GM18517 (cell line): Measurements from ENCODE around the gene LONRF3.
"Not testable (repeated sequence)": the region's sequence is repeated elsewhere in the genome, so short reads cannot be mapped to it uniquely, and the experiment has no call there.

Source experiments
- ATAC-seq: cut with Tn5 transposase; IDR thresholded peaks from one replicate; pipeline ENCODE4 v1.9.1; 2021; ENCODE audit warnings: mild to moderate bottlenecking, moderate library complexity; ENCODE audit not compliant: unreplicated experiment

The LONRF3 gene

DNA sequence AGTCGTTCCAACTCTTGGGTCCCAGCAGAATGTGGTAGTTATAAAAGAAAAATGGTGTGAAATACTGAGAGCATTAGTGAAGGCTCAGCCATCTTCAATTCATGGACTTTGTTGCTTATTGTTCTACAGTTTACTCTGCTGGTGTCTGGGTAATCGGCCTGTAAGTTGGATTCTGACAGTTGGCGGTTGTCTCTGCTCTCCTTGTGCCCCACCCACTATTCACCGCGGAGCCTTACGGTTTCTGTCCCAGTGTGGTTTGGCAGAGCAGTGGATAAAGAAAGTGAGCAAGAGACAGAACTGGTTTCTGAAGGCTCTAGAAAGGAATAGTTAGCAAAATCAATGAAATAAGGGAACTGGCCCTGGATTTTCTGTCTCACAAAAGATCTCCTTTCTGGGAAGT, 9.1 kb downstream of the LONRF3 start:
- ATAC-seq, result no peak

DNA sequence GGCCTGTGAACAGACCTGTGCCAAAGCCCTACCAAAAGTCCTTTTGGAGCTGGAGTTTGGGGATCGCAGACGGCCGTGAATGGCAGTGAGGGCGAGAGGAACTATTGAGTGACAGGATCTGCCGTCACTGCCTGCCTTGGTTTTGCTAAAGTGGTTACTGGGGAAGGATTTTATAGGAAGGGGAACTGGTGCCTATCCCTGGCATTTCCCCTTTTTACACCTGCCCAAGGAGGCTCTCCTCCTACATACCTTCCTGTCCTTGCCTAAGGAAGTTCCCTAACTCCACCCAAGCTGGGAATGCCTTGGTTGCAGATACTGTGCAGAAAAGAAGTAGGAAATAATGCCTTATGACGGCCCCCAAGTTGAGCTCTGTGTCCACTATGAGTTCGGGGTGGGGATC, 14.5 kb downstream of the LONRF3 start:
- ATAC-seq, result no peak

DNA sequence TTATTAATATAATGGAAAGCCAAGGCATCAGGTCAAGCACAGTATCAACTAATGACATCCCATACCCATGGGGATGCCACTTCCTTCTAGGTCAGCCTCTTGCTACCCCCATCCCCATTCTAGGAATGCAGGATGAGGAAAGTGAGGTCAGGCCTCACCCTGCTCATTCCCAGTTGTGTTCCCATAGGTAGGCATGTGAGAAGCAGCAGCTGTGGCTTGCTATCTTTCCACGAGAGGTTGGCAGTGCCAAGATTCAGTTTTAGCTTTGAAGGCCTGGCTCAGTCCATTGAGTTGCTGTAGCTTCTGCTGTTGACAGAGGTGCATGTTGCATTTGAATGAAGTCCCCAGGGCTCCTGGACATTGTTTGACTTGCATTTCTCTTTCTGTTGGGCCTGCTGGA, 15.5 kb downstream of the LONRF3 start:
- ATAC-seq, result no peak

DNA sequence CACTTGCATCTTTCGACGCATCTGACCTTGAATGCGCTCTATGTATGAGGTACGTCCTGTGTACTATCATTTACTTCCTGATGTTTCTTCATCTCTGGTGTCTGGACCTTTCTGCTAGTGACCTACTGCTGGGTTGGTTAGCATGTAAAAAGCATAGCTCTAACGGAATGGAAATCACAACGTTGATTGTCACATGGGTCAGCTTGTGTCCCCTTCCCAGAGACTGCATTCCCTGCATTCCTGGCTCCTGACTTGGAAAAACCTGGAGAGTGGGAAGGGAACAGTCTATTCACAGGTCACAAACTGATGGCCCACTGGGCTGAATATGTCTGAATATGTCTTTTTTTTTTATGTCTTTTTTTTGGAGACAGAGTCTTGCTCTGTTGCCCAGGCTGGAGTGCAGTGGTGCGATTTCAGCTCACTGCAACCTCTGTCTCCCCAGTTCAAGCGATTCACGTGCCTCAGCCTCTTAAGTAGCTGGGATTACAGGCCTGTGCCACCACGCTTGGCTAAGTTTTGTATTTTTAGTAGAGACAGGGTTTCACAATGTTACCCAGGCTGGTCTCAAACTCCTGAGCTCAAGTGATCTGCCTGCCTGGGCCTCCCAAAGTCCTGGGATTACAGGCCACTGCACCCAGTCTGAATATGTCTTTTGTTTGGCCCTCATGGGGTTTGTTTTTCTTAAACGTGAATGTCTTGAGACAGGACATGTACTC, 16.3 kb downstream of the LONRF3 start:
- no peak for ATAC-seq

DNA sequence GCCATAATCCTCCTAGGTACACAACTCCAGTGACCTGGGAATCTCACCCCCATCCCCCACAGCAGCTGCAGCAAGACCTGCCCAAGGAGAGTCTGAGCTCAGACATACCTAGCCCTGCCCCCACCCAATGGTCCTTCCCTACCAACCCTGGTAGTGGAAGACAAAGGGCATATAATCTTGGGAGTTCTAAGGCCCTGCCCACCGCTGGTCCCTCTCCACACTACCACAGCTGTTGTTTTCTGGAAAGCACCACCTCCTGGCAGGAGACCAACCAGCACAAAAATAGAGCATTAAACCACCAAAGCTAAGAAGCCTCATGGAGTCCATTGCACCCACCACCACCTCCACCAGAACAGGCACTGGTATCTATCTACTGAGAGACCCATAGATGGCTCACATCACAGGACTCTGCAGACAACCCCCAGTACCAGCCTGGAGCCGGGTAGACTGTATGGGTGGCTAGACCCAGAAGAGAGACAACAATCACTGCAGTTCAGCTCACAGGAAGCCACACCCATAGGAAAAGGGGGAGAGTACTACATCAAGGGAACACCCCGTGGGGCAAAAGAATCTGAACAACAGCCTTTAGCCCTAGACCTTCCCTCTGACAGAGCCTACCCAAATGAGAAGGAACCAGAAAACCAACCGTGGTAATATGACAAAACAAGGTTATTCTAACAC, 18.2 kb downstream of the LONRF3 start:
- not testable (repeated sequence) for ATAC-seq

DNA sequence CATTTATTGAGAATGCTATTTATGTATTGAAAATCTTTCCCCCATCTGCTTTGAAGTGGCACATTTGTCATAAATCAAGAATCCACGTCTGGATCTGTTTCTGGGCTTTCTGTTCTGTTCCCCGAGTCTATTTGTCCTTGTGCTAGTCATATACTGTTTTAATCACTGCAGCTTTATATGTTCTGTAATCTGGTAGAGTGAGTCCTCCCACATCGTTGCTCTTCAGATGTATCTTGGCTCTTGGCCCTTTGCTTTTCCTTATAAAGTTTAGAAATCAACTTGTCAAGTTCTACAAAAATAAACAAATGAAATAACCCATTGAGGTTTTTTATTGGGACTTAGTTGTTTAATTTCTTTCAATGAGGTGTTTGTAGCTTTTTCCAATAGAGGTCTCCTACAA, 29.0 kb downstream of the LONRF3 start:
- ATAC-seq, result no peak

DNA sequence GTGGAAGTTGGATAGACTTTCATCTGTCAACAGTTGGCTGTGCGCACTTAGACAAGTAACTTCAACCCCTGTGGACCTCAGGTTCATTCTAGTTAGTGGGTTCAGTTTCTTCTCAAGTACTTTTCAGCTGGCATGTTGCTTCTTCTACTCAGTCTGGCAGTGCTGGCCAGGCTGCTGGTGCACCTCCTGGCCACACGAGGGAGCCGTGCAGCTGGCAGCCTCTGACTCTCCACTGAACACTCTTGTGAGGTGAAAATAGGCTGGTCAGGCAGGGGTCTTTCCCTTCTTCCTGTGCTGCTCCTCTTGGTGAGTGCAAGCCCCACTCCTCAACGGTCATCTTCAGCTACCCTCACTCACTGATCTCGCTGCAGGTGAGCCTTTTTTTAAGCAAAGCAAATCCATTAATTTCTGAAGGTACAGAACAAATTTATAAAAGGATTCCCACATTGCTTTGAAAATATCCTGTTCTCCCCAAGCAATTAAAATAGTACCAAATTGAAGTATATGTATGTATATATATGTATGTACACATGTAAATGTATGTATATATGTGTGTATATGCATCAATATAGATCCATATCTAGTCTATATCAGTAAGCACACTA, 30.6 kb downstream of the LONRF3 start:
- ATAC-seq, result peak; percentile 80

DNA sequence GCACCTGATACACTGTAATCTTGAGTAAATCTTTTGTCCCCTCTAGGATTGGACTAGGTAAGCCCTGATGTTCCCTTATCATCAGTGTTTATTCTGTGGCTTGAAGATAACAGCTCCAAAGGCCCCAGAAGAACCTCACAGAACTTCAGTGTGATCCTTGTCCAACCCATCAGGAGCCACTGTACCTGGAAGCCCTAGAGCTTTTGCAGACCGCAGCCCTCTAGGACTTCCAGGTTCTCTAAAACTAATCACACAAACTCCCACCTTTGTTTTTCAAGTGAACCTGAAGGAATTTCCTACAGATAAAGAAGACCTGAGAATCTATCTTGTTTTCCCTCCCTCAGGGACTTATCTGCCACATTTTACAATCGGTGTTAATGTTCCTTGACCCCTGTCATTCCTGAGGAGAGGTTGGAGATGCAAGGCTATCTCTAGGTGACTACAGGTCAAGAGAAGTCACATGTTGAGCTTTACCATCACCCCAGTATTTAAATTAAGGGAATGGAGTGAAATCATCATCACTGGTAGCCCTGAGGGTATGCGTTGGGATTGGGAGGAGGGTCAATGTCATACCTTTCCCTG, 32.9 kb downstream of the LONRF3 start:
- ATAC-seq, result no peak

DNA sequence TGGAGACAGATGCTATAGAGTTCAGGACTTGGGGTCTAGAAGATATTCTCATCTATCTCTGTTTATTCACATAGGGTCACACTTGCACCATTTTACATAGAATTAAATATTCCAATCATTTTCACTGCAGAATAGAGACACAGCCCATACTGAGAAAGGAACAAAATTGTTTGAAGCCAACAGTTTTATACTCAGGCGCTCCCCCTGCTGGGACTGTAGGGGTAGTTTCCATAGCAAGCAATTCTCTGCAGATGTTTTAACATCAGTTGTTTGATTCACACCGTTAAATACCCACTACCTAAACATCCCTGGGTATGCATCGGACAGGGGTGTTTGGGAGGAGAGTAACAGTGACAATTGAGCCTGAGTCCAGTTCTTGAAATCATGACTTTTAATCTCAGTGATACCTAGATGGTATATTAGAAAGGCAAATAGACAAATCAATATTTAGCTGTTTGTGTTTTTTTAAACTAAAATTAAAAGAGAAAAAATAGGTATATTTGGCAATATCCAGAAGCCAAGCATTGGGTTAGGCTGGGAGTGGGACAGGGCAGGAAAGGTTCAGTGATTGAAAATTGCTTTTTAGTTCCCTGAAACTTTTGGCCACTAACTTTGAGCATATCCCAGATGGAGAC, 33.8 kb downstream of the LONRF3 start:
- ATAC-seq, result no peak

DNA sequence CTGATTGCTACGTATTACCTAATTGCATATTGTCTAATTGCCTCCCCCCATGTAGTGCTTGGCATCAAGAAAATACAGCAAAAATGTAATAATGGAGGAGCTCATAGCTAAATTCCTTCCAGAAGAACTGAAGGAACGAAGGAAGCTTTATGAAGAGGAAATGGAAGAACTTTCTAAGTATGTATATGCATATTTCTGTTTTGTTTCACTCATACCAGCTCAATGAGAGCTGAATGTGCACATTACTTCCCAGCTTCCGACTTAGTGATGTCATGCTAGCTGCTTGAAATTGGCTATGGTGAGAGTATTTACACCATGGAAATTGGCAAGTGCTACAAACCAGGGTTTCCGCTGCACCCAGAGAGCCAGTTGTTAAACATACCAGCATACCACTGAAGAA, 34.7 kb downstream of the LONRF3 start:
- no peak for ATAC-seq

DNA sequence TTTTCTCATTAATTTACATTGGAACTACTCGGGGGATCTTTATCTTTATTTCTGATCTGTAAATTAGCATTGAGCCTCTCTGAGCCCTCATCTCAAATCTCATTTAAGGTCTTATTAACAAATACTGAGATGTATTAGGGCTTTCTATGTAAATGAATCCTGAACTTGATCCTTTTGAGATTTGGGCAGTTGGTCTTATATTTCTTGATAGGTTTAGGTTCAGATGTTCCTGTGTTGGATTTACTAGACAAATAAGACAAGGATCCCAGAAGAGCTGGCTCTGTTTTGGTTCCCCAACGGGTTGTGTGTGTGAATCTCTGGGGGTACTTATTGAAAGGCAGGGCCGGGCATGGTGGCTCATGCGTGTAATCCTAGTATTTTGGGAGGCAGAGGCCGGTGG, 36.1 kb downstream of the LONRF3 start:
- ATAC-seq, result no peak

DNA sequence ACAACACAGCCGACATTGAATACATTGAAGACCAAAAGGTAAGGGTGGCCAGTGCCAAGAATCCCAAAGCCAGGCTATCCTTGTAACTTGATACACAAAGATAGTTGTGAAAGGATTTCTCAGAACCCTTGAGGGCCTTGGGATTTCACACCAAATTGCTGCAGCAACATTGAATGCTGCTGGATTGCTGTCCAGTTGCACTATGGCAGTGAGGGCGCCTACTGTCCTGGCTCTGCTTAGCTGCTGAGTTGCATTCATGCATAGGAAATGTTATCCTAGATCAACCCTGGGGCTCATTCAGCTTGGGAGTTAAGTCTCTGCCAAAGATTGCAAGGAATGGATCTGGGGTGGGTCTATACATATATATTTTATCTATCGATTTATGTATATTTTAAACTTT, 38.7 kb downstream of the LONRF3 start:
- ATAC-seq, result no peak

DNA sequence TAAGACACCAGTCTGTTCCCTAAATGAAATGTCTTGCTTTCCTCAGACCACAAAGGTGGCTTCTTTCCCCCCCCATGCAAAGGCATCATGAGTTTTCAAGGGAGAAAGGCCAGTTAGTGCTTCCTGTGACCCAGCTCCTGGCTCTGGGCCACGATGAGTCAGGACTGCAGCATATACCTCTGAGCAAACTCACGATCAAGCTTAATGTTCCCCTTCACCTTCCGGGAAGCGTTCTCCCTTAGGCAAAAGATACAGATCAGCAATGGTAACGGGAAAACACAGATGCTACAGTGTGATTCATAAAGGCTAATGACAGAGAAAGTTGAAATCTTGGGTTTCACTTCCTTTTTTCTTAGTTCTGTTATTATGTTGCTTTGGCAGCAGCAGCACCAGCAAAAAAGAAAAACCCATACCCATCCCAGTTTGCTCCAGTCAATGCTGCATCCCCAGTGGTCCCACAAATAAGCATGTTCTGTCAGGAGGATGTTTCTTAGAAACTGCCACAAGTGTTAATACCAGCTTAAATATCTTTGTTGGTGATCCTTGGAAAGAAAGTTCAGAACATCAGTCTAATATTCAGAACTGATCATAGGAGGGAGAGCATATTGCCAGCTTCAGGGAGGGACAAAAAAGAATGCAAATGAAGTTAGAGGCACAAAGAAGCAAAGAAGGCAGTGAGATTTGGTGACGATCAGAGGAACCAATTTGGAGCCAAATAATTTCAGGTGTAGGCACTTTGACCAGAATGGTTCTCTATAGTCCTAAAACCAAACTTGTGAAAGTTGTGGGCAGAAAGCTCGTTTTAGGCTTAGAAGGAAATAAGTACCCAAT, 41.2 kb downstream of the LONRF3 start:
- peak; percentile 97 for ATAC-seq

DNA sequence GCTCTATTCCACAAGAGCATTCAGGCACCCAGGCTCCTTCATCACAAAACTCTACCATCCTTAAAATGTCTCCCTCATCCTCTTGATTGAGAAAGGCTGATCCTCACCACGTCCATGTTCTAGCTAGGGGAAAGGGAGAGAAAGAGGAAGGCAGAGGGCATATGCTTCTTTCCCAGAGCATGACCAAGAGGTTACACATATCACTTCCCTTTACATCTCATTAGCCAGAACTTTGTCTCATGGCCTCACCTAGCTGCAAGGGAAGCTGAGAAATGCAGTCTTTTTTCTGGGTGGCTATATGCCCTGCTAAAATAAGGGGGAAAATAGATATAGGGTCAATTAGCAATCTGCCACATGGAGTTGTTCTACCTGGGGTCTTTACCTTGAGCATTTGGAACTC, 42.7 kb downstream of the LONRF3 start:
- ATAC-seq, result no peak

DNA sequence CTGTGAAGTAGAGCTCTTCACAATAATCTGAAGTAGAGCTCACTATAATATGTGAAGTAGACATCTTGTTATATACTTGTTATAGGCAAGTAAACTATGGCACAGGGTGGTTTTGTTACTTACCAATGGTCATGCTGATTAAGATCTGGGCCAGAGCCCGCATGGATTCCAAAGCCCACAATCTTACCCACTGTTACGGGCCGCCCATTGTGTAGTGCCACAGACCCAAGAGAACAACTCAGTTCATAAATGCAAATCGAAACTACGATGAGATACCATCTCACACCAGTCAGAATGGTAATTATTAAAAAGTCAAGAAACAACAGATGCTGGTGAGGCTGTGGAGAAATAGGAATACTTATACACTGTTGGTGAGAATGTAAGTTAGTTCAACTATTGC, 51.5 kb downstream of the LONRF3 start:
- ATAC-seq, result no peak

DNA sequence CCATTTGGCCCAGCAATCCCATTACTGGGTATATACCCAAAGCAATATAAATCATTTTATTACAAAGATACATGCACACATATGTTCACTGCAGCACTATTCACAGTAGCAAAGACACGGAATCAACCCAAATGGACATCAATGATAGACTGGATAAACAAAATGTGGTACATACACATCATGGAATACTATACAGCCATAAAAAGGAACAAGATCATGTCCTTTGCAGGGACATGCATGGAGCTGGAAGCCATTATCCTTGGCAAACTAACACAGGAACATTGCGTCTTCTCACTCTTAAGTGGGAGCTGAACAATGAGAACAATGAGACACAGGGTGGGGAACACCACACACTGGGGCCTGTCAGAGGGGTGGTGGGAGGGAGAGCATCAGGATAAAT, 51.9 kb downstream of the LONRF3 start:
- not testable (repeated sequence) for ATAC-seq

DNA sequence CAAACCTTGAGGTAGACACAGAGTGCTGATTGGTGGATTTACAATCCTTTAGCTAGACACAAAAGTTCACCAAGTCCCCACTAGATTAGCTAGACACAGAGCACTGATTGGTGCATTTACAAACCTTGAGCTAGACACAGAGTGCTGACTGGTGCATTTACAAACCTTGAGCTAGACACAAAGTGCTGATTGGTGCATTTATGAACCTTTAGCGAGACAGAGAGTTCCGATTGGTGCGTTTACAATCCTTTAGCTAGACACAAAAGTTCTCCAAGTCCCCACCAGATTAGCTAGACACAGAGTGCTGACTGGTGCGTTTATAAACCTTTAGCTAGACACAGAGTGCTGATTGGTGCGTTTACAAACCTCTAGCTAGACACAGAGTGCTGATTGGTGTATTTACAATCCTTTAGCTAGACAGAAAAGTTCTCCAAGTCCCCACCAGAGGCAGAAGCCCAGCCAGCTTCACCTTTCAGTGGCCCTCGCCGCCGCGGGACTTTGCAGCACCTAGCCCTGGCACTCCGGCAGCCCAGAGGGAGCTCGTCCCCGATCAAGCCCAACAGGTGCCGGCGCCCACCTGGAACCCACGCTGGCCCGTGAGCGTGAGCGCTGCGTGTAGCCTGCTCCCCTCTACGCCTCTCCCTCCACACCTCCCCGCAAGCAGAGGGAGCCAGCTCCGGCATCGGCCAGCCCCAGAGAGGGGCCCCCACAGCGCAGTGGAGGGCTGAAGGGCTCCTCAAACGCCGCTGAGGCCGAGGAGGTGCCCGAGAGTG, 53.7 kb downstream of the LONRF3 start:
- ATAC-seq, result not testable (repeated sequence)

DNA sequence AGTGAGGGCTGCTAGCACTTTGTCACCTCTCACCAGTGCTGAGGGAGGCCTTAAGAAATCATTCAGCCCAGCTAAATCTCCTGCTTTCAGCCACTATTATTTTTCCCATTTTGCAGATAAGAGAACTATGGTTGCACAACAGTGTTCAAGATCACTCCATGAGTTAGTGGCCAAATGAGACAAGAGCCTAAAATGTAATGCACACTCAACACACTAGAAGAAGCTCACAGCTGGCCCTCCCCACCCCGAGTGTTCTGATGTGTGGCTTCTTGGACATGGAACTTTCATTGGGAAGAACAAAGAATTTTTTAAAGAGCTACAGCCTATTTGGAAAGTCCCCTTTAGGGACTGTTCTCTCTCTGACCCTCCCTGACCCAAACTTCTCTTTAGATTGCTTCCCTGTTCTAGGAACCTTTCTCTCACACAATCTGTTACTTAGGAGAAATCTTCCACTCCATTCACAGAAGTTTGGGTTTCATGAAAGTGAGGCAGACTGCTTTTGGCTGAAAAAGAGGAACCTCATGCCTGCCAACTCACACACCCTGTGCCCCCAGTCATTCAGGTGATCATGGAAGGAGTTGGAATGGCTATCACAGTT, 54.4 kb downstream of the LONRF3 start:
- ATAC-seq, result no peak

DNA sequence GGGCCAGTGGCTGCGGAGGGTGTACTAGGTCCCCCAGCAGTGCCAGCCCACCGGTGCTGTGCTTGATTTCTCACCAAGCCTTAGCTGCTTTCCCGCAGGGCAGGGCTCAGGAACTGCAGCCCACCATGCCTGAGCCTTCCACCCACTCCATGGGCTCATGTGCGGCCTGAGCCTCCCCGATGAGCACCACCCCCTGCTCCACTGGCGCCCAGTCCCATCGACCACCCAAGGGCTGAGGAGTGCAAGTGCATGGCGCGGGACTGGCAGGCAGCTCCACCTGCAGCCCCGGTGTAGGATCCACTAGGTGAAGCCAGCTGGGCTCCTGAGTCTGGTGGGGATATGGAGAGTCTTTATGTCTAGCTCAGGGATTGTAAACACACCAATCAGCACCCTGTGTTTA, 55.2 kb downstream of the LONRF3 start:
- not testable (repeated sequence) for ATAC-seq
